ENCODE data around the gene PKD1.

Gene PKD1

DNA sequence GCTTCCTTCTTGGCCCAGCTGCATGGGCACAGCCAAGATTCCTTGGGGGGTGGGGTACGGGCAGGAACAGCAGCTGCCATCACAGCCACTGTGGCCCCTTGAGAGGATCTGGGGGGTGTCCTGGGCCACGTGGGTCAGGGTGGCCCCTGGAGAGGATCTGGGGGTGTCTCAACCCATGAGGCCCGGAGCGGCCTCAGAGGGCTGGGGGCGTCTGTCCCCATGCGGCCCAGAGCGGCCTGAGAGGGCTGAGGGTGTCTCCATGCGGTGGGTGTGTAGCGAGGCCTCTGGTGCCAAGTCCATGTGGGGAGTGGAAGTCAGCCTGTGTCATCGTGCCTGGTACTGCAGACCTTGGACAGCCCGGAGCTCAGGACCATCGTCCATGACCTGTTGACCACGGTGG is 74.2 kb downstream of the PKD1 start:
- TF ChIP-seq, protein P1, sequence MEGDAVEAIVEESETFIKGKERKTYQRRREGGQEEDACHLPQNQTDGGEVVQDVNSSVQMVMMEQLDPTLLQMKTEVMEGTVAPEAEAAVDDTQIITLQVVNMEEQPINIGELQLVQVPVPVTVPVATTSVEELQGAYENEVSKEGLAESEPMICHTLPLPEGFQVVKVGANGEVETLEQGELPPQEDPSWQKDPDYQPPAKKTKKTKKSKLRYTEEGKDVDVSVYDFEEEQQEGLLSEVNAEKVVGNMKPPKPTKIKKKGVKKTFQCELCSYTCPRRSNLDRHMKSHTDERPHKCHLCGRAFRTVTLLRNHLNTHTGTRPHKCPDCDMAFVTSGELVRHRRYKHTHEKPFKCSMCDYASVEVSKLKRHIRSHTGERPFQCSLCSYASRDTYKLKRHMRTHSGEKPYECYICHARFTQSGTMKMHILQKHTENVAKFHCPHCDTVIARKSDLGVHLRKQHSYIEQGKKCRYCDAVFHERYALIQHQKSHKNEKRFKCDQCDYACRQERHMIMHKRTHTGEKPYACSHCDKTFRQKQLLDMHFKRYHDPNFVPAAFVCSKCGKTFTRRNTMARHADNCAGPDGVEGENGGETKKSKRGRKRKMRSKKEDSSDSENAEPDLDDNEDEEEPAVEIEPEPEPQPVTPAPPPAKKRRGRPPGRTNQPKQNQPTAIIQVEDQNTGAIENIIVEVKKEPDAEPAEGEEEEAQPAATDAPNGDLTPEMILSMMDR (IDR thresholded peaks at IDR 0.05; ENCODE audit: insufficient read depth, missing control alignments) = no peak
- FAIRE-seq (no peak), DNase-seq (ENCODE audit: insufficient read length, low spot score) (no peak)

DNA sequence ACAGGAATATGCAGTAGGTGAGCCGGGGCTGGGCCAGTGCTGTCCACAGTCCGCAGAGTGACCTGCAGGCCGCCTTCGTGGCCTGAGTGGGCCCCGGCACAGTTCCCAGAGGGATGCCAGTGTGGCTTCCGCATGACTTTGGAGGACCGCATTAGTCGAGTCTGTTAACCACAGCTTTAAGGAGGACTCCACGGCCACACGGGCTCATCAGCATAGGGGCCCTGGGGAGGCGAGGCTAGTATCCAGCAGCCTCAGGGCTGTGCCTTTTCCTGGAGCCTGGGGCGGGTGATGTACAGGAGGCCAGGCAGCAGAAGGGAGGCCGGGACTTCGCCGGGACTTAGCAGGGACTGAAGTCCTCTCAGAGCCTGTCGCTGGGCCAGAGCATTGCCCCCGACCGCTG is 74.7 kb downstream of the PKD1 start:
- FAIRE-seq = no peak
- TF ChIP-seq, protein P1 (IDR thresholded peaks at IDR 0.05; ENCODE audit: insufficient read depth, missing control alignments) = no peak
- DNase-seq (ENCODE audit: insufficient read length, low spot score) = no peak

DNA sequence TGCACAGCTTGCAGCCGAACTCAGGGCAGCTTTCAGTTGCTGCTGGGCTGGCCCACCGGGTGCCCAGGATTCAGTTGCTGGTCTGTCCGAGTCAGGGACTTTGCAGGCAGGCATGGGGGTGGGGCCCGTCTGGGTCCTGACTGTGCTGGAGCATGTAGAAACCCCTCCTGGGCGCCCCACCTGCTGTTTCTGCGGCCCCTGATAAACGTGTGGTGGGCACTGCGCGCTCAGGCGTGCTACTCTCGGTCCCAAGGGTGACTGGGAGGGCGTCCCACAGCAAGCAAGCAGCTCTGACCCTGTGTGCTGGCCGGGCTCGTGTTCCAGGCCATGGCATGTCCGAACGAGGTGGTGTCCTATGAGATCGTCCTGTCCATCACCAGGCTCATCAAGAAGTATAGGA is 75.4 kb downstream of the PKD1 start:
- DNase-seq (ENCODE audit: insufficient read length, low spot score) (no peak), FAIRE-seq (no peak)
- TF ChIP-seq, protein P1 (IDR thresholded peaks at IDR 0.05; ENCODE audit: insufficient read depth, missing control alignments) = no peak

DNA sequence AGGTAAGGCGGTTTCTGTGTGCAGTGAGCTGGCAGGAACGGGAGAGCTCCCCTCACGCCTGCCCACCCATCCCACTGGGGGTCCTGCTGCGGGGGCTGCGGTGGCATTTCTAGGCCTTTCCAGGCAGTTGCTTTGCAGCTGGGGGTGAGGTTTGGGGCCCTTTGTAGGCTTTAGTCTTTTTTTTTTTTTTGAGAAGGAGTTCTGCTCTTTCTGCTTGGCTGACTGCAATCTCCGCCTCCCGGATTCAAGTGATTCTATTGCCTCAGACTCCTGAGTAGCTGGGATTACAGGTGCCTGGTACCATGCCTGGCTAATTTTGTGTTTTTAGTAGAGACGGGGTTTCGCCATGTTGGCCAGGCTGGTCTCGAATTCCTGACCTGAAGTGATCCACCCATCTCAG is 76.8 kb downstream of the PKD1 start:
- TF ChIP-seq, protein P1 (IDR thresholded peaks at IDR 0.05; ENCODE audit: insufficient read depth, missing control alignments) = no peak
- DNase-seq (ENCODE audit: insufficient read length, low spot score) (no peak), FAIRE-seq (no peak)

DNA sequence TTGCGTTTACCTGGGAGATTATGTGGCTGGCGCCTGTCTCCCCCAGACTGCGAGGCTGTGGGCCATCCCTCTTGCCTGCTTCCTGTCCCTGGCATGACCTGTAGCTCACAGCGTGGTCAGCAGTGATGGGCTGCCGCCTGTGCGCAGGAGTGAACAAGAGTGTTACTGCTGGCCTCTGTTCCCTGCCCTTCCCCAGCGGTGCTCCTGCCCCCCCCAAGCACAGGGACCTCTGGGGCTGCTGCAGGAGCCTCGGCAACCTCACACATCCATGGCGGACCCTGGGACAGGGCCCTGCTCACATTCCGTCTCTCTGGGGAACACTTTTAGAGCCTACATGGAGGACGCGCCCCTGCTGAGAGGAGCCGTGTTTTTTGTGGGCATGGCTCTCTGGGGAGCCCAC is 77.3 kb downstream of the PKD1 start:
- TF ChIP-seq, protein P1 (IDR thresholded peaks at IDR 0.05; ENCODE audit: insufficient read depth, missing control alignments) = no peak
- no peak for FAIRE-seq
- no peak for DNase-seq (ENCODE audit: insufficient read length, low spot score)

DNA sequence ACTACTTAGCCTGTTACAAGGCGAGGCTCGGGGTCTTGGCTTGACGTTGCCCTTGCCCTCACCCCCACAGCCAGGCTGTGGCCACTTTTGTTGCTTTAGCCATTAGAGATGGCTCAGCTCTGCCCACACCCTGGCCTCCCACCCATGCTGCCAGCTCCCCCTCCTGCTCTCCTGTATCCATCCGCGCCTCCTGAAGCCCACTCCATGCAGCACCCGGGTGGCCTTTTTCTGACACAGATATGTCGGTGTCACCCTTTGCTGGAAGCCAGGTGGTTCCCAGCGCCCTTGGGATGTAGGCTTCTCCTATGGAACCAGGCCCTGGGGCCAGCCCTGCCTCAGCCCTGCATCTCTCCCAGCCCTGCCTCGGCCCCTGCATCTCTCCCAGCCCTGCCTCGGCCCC is 78.3 kb downstream of the PKD1 start:
- DNase-seq (ENCODE audit: insufficient read length, low spot score) = no peak
- TF ChIP-seq, protein P1 (IDR thresholded peaks at IDR 0.05; ENCODE audit: insufficient read depth, missing control alignments) = no peak
- no peak for FAIRE-seq

DNA sequence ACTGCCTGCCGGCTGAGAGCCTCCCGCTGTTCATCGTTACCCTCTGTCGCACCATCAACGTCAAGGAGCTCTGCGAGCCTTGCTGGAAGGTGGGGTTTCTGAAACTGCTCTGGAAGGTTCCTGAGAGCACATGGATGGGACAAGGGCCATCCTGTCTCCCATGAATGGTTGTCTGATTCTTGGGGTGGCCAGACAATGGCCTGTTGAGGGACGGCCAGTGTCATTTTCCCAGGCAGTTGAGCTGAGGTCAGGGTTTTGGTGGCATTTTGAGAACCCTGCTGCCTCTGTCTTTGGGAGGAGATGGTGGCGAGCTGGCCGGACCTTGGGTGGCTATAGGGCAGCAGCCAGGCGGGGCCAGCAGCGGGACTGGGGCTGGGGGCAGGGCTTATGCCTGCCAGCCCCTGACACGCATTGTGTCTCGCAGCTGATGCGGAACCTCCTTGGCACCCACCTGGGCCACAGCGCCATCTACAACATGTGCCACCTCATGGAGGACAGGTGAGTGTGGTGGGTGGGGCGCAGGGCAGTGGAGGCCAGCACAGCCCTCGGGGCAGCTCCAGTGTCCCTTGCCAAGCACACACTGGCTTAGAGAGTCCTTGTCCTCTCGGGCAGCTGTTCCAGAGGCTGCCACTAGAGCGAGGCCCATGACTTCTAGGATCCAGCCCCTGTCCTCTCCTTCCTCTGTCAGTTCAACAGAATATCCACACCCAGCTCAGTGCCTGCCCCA is 78.9 kb downstream of the PKD1 start:
- FAIRE-seq = no peak
- TF ChIP-seq, protein P1 (IDR thresholded peaks at IDR 0.05; ENCODE audit: insufficient read depth, missing control alignments) = no peak
- no peak for DNase-seq (ENCODE audit: insufficient read length, low spot score)

Measured in D721Med (cell line).